HuH-7 (cell line): ENCODE data around the gene PCLO.
"Not testable (repeated sequence)": the region's sequence is repeated elsewhere in the genome, so short reads cannot be mapped to it uniquely, and the experiment has no call there.

Experiments
- DNase-seq: peaks from one replicate; pipeline ENCODE4 v3.0.0; 2011; ENCODE audit warnings: low spot score

The PCLO gene

DNA sequence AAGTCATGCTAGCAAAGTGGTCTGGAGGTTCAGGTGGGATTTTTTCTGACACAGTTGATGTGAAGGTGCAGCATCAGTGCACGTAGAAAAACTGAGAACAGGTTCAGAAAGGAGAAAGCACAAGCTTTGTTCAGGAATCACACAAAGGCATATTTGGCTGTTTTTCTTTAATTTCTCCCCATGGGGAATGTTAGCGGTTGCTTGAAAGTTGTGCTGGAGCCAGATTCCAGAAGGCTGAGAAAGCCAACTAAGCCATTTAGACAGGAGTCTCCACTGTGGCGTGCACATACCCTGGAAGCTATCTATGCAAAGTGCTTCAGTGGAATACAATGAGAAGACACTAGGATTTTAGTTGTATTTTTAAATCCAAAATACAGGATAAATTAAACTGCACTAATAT lies 201.4 kb downstream of the PCLO start:
- DNase-seq, result no peak

DNA sequence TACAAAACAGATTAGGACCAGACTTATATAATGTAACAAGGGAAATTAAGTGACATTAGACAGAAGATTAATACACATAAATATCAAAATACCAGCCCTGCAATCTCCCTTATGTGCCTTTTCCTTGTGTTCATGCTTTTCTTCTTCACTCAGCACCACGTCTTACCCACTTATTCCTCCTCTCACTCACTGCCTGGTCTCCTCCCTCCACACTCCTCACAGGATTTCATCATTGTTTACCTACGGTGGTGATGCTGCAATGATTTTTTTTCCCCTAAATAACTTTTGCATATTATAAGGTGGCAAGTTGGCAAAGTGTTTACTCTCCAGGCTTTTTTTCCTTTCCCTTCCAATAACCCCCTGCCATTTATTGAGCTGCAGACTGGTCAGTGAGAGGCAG lies 203.2 kb downstream of the PCLO start:
- no peak for DNase-seq

DNA sequence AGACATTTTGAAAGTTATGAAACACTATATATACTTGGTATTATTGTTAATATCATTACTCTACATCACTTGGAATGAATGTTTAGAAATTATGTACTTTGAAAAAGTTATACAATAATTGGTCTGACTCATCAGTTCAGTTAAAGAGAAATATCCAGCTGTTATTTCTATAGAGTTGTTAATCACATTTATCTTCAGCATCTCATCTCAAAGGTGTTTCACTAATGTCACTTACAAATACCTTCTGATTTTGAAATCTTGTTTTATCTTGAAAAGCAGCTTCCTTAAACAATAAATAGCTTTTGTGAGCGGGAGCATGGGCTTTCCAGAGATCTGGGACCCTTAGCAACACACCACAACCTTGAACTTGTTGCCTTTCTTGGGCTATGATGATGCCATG lies 205.2 kb downstream of the PCLO start:
- DNase-seq, result no peak

DNA sequence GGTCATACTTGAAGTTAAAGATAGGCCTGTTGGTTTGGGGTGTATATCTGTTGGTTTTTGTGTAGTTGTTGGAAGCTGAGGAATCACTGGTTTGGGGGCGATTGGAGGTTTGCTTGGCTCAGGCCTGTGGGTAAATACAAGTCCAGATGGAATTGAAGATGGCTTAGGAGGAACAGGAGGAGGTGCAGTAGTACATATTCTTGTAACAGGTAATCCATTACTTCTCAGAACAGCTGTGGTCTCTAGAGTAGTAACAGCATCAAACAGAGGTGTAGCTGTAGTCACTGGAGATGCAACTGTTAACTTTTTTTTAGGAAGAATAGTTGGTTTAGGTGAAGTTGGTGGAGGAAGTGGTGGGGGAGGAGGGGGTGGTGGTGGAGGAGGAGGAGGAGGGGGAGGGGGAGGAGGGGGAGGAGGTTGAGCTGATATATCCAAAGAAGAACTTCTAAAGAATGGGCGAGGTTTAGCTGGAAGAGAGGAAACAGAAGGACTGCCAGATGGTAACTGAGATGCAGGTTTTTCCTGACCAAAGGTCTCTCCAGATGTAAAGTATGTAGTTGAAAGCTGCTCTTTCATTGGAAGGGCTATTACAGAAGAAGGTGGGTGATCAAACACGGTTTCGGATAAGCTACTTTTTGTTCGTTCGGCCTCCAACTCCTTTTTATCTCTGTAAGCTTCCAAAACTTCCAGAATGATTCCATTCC lies 209.2 kb downstream of the PCLO start:
- DNase-seq, result no peak

DNA sequence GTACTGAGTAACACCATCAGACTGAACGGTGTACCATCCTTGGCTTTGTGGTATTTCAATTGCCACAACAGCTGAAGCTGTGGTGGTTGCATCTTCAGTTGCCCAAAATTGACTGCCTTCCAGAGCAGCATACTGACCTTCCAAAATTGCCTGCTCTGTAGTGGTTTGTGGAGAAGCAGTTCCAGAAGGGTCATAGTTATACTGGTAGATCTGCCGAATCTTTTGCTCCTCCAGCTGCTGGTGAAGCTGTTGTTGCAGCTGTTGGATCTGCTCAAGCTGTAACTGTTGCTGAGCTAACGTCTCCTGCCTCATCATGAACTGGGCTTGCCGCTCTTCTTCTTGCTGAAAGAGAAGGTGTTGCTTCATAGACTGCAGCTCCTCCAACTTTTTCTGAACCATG lies 212.2 kb downstream of the PCLO start:
- DNase-seq, result no peak

DNA sequence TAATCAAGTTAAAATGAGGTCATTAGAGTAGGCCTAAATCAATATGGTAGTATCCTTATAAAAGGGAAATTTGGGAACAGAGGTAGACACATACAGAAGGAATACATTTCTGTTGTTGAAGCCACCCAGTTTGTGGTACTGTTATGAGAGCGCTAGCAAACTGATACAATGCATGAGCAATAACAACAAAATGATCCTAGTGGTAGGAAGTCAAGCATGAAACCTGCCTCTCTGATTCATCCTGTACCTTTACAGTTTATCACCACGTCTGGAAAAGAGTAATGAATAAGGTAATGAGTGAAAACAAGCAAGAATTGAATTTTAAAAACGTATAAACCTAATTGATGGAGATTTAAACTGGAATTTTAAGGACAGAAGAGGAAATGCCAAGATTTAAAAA lies 217.2 kb downstream of the PCLO start:
- DNase-seq, result no peak

DNA sequence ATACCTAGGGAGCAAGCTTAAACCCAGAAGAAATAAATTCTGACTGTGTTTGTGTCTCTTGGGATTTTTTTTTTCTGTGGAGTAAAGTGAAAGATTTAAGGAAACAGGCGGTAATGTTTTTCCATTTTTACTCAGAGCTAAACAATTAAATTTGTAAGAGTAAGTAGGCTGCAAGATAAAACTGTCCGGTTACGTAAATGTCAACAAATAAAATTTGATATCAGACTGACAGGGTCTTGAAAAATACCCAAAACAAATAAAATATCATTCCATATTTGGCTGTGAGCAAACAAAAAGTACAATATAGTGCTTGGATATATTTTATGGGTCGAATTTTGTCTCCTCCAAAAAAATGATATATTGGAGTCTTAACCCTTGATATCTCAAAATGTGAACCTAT lies 217.6 kb downstream of the PCLO start:
- DNase-seq, result no peak

DNA sequence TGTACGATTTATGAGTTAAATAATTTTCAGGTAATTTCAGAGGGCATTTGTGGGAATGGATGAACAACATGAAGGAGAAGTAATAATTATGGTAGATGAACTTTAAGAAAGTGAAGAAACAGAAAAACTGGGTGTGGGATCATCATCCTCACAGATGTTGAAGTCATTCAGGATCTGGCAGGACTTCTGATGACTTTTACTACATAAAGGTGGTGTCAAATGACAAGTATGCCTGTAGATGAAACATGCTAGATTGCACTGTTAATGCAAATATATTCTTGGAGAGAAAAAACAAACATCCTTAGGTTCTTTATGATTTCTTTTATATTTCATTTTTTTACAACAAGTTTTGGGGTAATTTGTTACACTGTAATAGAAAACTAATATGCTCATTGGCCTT lies 230.2 kb downstream of the PCLO start:
- DNase-seq, result no peak

DNA sequence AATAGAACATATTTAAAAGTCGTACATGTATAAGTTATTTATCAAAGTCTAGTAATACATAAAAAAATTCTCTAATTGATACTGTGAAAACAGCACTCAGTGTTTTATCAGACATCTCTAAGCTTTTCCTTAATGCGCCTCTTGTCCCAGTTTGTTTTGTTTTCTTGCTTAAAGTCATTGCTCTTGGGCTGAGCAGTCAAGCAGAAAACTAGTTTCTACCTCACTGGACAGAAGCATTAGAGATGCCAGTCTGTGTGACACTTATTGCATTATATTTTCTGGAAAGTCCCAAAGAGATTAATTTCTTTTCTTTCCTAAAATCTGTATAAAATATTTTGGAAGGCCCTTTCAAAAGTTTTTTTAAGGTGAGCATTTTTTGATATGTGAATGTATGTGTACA lies 236.2 kb downstream of the PCLO start:
- no peak for DNase-seq

DNA sequence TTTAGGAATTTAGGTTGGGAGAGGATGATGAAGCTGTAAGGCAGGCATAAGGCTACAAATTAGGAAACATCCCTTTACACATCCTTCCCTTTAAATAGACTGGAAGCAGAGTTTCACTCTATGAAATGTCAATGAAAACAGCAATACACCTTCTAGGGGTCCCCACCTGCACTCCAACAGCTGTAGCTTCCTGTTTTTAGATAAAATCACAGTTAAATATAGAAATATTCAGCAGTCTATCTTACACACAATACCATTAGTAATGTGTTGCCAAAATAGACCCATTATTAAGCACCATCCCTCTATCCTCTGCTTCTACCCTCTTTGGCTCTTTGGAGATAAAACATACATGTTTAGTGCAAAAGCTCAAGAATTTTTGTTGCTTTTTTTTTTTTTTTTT lies 237.4 kb downstream of the PCLO start:
- no peak for DNase-seq

DNA sequence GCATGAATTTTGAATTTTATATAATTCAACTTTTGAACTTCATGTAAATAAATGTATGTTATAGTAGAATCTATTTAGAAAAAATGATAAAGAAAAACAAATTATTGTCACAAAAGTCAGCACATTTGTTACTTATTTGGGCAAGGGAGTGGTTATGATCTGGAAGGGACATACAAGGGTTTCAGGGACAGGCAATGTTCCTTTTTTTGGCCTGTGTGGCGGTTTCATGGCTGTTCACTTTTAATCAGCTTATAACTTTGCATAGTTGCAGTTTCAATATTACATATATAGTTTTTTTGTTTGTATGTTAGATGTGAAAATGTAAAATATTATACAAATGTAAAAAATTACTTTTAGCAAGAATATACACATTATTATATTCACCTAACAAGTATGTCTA lies 256.2 kb downstream of the PCLO start:
- DNase-seq, result no peak

DNA sequence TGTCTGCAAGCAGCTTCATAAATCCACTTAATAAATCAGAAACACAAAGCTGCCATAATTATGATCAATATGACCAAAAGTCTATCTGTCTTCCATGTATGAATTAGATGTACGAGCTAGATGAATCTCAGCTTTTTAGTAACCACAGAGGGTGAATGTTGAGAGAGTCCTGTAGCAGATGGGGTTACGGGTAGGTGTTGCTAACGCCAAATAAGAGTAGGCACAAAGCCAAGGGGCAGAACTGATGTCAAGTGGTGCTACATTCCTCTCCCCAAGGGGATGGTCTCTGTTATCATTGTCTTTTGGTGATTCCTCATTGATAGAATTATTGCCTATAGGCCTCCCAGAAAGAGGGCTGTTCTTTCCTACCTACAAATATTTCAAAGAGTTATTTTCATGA lies 257.8 kb downstream of the PCLO start:
- DNase-seq, result no peak

DNA sequence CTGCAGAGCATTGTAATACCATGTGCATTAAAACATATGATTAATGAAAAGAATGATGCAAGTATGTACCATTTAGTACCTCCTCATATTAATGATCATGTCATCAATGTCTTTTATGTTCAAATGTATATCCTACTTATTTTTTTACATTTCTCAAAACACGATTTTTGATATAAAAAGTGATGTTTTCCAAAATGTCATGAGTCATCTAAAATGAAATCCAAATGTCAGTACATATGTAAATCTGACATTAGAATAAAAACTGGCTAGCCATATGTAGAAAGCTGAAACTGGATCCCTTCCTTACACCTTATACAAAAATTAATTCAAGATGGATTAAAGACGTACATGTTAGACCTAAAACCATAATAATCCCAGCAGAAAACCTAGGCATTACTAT lies 261.6 kb downstream of the PCLO start:
- DNase-seq, result not testable (repeated sequence)

DNA sequence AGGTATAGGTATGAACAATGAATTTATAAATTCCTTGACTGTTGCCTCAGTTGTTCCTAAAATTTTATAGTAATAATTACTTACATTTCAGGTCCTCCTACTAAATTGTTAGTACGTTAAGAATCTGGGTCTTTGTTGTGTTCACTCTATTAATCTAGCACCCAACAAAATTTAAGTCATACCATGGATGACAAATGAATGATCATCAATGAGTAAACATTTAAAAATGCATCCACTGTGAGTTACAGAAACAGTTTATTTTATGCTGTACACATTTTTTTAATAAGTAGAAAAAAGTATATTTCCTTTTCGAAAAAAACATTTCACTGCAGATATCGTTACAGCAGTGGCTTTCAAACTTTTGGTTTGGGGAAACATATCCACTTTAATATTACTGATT lies 265.2 kb downstream of the PCLO start:
- DNase-seq, result no peak

DNA sequence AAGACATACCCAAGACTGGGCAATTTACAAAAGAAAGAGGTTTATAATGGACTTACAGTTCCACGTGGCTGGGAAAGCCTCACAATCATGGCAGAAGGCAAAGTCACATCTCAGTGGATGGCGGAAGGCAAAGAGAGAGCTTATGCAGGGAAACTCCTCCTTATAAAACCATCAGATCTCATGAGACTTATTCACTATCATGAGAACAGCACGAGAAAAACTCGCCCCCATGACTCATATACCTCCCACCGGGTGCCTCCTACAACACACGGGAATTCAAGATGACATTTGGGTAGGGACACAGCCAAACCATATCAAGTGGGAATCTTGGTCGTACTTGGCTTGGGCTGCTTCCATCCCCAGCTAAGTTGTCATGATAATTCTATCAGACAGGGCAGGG lies 268.3 kb downstream of the PCLO start:
- DNase-seq, result not testable (repeated sequence)

DNA sequence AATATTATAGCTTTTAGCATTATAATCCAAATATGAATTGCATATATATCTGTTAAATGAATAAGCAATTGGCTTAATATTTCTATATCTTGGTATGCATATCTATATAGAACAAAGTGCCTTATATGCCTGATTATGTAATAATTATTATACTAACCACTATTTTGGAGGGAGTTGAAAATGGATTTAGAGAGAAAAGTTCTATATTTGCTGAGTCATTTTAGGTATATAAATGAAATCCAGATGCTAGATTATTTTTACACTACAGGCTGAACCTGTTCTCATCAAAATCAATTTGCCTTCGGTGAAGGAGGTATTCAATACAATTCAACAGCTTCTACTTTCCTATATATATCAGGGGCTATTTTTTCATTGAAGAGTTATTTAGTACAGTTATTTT lies 276.4 kb downstream of the PCLO start:
- no peak for DNase-seq

DNA sequence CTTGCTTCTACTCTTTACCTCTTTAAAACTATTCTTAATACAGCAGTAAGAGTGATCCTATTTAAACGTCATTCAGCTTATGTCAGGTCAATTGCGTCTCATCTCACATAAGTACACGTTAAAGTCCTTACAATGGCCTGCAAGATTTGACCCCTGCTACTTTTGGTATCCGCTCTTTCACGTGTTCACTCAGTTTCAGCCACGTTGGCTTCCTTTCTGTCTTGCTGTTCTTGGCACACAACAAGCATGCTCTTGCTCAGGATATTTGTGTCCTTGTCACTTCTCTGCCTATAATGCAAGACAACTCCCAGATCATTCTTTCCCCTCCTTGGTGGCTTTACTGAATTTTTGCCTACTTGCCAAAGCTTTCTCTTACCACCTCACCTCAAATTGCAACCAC lies 296.8 kb downstream of the PCLO start:
- no peak for DNase-seq

DNA sequence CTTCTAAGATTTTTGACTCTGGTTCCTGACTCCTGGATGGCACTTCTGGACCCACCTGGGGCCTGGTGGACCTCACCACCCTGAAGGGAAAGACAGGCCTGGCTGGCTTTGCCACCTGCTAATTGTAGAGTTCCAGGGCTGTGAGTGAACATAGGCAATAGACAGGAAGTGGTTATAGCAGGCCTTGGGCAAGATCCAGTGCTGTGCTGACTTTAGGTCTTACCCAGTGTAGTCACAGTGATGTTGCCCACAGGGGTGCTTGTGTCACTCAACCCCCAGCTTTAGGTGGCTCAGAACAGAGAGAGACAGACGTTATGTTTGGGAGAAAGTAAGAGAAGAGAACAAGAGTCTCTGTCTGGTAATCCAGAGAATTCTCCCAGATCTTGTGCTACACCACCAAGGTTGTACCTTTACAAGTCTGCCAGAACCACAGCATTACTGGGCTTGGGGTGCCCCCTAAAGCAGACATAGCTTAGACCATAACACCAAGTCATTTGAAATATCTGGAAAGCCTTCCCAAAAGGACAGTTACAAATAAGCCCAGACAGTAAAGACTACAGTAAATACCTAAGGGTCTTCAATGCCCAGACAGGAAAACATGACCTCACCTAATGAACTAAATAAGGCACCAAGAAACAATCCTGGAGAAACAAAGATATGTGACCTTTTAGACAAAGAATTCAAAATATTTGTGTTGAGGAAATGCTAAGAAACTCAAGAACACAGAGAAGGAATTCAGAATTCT lies 303.4 kb downstream of the PCLO start:
- DNase-seq, result no peak

DNA sequence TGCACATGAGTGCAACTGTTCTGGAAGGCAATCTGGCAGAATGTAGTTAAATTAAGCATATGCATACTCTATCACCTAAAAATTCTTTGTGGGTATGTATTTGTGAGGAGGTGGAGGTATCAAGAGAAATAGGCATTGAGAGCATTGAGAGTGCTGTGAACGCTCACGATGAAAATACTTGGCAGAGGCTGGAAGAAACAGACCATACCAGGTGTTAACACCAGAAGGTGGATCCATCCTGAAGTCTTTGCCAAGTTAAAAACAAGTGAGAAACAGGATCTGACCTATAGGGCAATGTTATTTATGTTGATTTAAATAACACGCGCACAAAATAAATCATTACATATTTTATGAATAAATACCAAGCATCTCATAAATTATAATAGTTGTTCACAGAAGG lies 311.6 kb downstream of the PCLO start:
- no peak for DNase-seq

DNA sequence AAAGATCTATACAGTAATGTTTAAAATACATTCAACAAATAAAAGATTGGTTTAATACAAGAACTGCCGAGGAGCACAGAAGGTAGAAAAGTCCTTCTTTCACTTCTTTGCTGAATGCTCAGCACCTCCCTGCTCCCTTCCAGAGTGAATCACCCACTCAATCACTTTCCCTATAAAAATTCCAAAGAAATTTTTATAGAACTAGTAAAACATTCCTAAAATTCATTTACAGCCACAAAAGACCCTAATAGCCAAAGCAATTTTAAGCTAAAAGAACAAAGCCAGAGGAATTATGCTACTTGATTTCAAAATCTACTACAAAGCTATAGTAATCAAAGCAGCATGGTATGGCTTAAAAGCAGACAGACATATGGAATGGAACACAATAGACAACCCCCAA lies 320.9 kb downstream of the PCLO start:
- no peak for DNase-seq

DNA sequence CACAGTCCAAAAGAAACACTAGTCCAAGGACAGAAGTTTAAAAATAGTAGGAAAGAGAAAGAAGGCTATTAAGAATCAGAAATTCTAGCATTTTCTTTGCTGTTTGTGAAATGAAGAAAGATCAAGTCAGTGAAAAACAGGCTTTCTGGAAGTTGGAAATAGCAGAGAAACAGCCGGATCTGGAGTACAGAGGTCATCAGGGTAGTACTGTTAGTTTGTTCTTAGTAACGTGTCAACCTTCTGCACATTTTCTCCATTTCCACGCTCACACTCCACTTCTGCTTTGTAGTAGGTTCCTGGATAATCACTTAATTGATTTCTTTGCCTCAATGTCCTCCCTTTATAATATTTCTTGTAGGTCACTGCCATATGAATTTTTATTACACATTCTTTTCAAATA lies 322.6 kb downstream of the PCLO start:
- DNase-seq, result no peak

DNA sequence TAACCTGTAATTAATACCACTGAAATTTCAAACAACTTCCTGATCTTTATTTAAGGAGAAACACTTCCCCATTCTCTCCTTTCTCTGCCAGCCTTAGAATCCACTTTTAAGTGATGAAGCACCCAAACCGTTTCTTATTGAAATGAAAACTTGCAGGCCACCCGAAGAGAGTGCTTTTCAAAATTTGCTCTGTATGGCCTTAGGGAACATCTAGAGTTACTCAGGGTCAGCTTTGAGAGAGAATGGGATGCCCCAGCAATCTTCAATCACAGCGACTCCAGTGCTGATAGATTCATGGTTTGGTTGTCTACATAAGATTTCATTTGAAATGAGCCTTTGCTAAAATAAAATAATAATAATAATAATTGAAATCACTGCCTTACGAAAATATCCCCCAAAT lies 323.1 kb downstream of the PCLO start:
- DNase-seq, result no peak

DNA sequence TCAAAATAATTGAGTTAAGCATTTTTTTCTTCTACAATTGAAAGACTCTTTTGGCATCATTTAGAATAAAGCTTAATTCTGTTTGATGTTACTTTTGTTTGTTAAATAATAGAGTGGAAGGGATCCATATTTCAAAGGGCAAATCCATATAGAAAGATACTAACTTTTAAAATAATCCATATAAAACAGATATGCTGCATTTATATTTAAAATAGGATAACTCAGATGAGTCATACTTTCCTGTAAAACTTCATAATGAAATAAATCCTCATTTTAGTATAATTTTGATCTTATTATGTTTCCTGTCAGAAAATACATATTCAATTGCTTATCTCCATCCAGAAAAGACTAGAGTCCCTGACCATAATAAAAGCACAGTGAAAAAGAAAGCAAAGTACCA lies 323.6 kb downstream of the PCLO start:
- no peak for DNase-seq

DNA sequence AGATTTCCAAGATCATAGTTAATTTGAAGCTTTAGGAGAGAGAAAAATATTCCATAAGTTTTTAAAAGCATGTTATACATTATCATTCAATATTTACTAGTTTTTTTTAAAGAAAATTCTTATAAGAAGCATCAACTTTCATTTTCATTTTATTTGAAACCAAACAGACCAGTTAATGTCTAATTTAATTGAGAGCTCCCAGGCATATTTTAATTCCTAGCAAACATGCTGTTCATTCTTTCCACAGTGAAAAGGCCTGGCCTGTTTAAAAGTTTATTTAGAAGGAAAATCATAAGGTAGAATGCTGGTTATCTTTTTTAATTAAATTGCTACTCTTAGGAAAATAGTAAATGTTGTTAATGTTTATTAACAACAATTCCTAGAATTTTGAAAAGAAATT lies 324.4 kb downstream of the PCLO start:
- DNase-seq, result no peak
